Measurements from ENCODE around the gene FRMD3. TPM values are rescaled to one million over a fixed set of nuclear protein-coding genes. Genes with fewer than 3 reads are reported as not detected.

The FRMD3 gene
- total RNA-seq, 1 experiment from 2014 or later: 1.4 TPM

- H3K27me3 Mint-ChIP-seq (ENCODE audit: low read depth): no peaks in the 10 kb centered on the region
- POLR2A ChIA-PET: interaction anchor here (0.6 kb wide), 1 partner anchor 1106 kb away, joined by 4 read pairs; no protein-coding TSS in a partner anchor
- no peak for DNase-seq (ENCODE audit: low spot score)
- 0 out of 2 replicates have a peak, but pooled peaks cover 3% of the 10 kb centered on the region for H3K4me1 Mint-ChIP-seq
- no peak overlapping the region for H3K4me3 Mint-ChIP-seq
- CTCF ChIA-PET: no interaction called here
- no peak overlapping the region for H3K27ac Mint-ChIP-seq
- H3K9me3 Mint-ChIP-seq: no peaks in the 10 kb centered on the region
- no peak for ATAC-seq
- no peaks in the 10 kb centered on the region for H3K36me3 Mint-ChIP-seq
- no peak for TF ChIP-seq GRHL2 (CRISPR knock-in tag; IDR thresholded peaks at IDR 0.05; ENCODE audit: insufficient replicate concordance, severe bottlenecking)
- no peak for TF ChIP-seq SMAD4 (CRISPR knock-in tag; IDR thresholded peaks at IDR 0.05)
- TF ChIP-seq SOX15 (CRISPR knock-in tag; IDR thresholded peaks at IDR 0.05): no peak
- no peak for TF ChIP-seq FOXK1 (CRISPR knock-in tag; IDR thresholded peaks at IDR 0.05)
- TF ChIP-seq ESRRA (CRISPR knock-in tag; IDR thresholded peaks at IDR 0.05; ENCODE audit: borderline replicate concordance): no peak
- no peak for TF ChIP-seq ATF6 (CRISPR knock-in tag; IDR thresholded peaks at IDR 0.05)
- TF ChIP-seq ZNF263 (CRISPR knock-in tag; IDR thresholded peaks at IDR 0.05; ENCODE audit: low read depth): no peak
- no peak for TF ChIP-seq ZNF423 (CRISPR knock-in tag; IDR thresholded peaks at IDR 0.05)
- TF ChIP-seq PRDM15 (CRISPR knock-in tag; IDR thresholded peaks at IDR 0.05): no peak
- TF ChIP-seq MLX (CRISPR knock-in tag; IDR thresholded peaks at IDR 0.05): no peak
- no peak for TF ChIP-seq TP53 (CRISPR knock-in tag; IDR thresholded peaks at IDR 0.05)
- TF ChIP-seq TCF7 (CRISPR knock-in tag; IDR thresholded peaks at IDR 0.05; ENCODE audit: low read depth): no peak
- TF ChIP-seq IRF1 (CRISPR knock-in tag; IDR thresholded peaks at IDR 0.05): no peak
These were observed 40.8 kb downstream of the FRMD3 start for GRCh38 chr9:83497441-83497840.

GRCh38 chr9:83491995-83492394, 46.2 kb downstream of the FRMD3 start:
- H3K4me3 Mint-ChIP-seq: no peak overlapping the region
- no peaks in the 10 kb centered on the region for H3K36me3 Mint-ChIP-seq
- DNase-seq (ENCODE audit: low spot score): no peak
- no peaks in the 10 kb centered on the region for H3K9me3 Mint-ChIP-seq
- H3K27ac Mint-ChIP-seq: no peak overlapping the region; the same call in 1 of the 2 replicates
- POLR2A ChIA-PET: no interaction called here
- ATAC-seq: no peak
- CTCF ChIA-PET: interaction anchor here (1.4 kb wide), 1 partner anchor 158 kb away, joined by 3 read pairs; no protein-coding TSS in a partner anchor
- H3K4me1 Mint-ChIP-seq: peaks cover 4% of the 10 kb centered on the region
- H3K27me3 Mint-ChIP-seq (ENCODE audit: low read depth): no peaks in the 10 kb centered on the region
- no peak for TF ChIP-seq PRDM15 (CRISPR knock-in tag; IDR thresholded peaks at IDR 0.05)
- no peak for TF ChIP-seq TCF7 (CRISPR knock-in tag; IDR thresholded peaks at IDR 0.05; ENCODE audit: low read depth)
- no peak for TF ChIP-seq NFATC4 (CRISPR knock-in tag; IDR thresholded peaks at IDR 0.05)
- TF ChIP-seq USF2 (CRISPR knock-in tag; IDR thresholded peaks at IDR 0.05): no peak
- TF ChIP-seq OVOL2 (CRISPR knock-in tag; IDR thresholded peaks at IDR 0.05; ENCODE audit: borderline replicate concordance): no peak
- TF ChIP-seq ATF6 (CRISPR knock-in tag; IDR thresholded peaks at IDR 0.05): no peak
- TF ChIP-seq ATF3 (CRISPR knock-in tag; conservative IDR thresholded peaks at IDR 0.05): no peak

All from WTC11 (cell line).